OCI-LY3 (cell line): ENCODE results near the gene HCAR3.
"Not testable (repeated sequence)": the region's sequence is repeated elsewhere in the genome, so short reads cannot be mapped to it uniquely, and the experiment has no call there.

Source experiments
- CTCF ChIP-seq: fragments of 200-600, 300-600 bp; sonication (generic); IDR thresholded peaks from 2 replicates; pipeline ENCODE4 v1.5.1; 2014; ENCODE audit warnings: antibody characterized with exemption, low read length, low read depth
- EZH2phosphoT487 ChIP-seq: fragments of 200-600 bp; shearing (Covaris generic); IDR thresholded peaks from 2 replicates; pipeline ENCODE4 v1.6.1; 2018; ENCODE audit warnings: antibody characterized with exemption, mixed run types, low read depth

GRCh38 chr12:122702890-122703611 lies 13.6 kb downstream of the HCAR3 start, which contains the start of gene HCAR2:
- TF ChIP-seq CTCF, EZH2phosphoT487: not testable (repeated sequence)
